Coronary artery (tissue), 2 donors: Measurements from ENCODE around the gene CRAMP1.

Source experiments
- DNase-seq: peaks from one replicate; pipeline ENCODE4 v3.0.0-alpha.2; 2017; ENCODE audit warnings: low spot score
- H3K27ac ChIP-seq, 2 donors: fragments of 200-600 bp; sonication (generic); one replicate each; pipeline ENCODE4 v1.5.1; 2016 to 2019
- H3K4me3 ChIP-seq: fragments of 200-600 bp; sonication (generic); 2 replicates; pipeline ENCODE4 v1.5.1; 2016; ENCODE audit warnings: mild to moderate bottlenecking, moderate library complexity
- CTCF ChIP-seq: fragments of 200-600 bp; sonication (generic); IDR thresholded peaks from one replicate; pipeline ENCODE4 v1.5.1; 2019; ENCODE audit warnings: antibody characterized with exemption

The CRAMP1 gene

GRCh38 chr16:1669698-1670097 lies 57.5 kb downstream of the CRAMP1 start:
- Histone ChIP-seq H3K4me3 (no peak overlapping the region), H3K27ac (no peak overlapping the region)
- no peak for DNase-seq
- TF ChIP-seq CTCF, result no peak

- Histone ChIP-seq H3K27ac (no peak overlapping the region), H3K4me3 (no peak overlapping the region)
- no peak for DNase-seq
- TF ChIP-seq CTCF, result no peak
Observed at GRCh38 chr16:1670371-1670770, 58.2 kb downstream of the CRAMP1 start.

GRCh38 chr16:1670866-1671265 lies 58.7 kb downstream of the CRAMP1 start:
- no peak for DNase-seq
- H3K27ac ChIP-seq, result no peak overlapping the region
- H3K4me3 ChIP-seq, result no peak overlapping the region
- TF ChIP-seq CTCF, result no peak

- no peak overlapping the region for H3K27ac ChIP-seq
- no peak overlapping the region for H3K4me3 ChIP-seq
- TF ChIP-seq CTCF, result no peak
- no peak for DNase-seq
Observed at GRCh38 chr16:1673424-1674151, 61.4 kb downstream of the CRAMP1 start.

- DNase-seq, result no peak
- no peak overlapping the region for H3K27ac ChIP-seq
- TF ChIP-seq CTCF, result no peak
- H3K4me3 ChIP-seq, result no peak overlapping the region
Observed at GRCh38 chr16:1674306-1674705, 62.1 kb downstream of the CRAMP1 start.

GRCh38 chr16:1674751-1675664 lies 62.8 kb downstream of the CRAMP1 start:
- H3K27ac ChIP-seq, result no peak overlapping the region
- no peak for DNase-seq
- TF ChIP-seq CTCF, result no peak
- no peak overlapping the region for H3K4me3 ChIP-seq
